ENCODE data around the gene FTO.

FTO gene

GRCh38 chr16:53753431-53753830 is 49.5 kb downstream of the FTO start:
- H3K27ac ChIP-seq, result no peak overlapping the region

DNA sequence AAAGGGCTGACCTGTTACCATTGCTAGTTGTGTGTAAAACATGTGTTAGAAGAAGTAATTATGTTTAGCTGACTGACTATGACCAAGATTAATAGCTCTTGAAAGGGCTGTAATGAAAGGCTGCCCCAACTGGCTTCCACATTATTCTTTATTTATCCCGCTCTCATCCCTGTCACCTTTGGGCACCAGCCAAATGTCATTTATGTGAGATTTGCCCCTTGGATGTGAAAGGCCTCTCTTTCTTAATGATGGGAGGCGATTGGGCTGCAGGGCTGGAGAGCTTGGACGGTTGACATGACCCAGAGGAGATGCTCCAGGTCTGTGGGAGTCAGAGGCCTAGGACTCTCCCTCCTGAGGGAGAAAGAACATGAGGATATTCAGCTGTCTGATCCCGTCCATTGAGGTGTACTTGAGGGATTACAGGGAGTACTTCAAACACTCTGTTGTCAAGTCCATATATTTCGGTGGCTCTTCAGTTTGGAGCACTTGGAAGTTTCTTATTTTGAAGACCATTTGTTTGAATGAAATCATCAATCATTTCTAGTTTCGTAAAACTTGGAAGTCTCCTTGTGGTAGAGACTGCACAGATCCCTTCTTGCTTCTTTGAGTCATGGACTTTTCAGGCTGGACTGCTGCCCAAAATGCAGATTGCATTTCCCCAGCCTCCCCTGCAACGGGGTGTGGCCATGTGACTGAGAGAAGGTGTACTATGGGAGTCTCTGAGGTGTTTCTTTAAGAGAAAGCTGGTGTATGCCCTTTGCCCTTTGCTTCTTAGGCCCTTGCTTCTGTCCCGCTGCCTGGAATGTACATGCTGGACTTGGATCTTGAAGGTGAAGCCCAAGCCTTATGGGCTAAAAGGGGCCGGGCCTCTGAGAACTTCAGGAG is 51.3 kb downstream of the FTO start:
- no peak overlapping the region for H3K27ac ChIP-seq
- TF ChIP-seq, protein P1, sequence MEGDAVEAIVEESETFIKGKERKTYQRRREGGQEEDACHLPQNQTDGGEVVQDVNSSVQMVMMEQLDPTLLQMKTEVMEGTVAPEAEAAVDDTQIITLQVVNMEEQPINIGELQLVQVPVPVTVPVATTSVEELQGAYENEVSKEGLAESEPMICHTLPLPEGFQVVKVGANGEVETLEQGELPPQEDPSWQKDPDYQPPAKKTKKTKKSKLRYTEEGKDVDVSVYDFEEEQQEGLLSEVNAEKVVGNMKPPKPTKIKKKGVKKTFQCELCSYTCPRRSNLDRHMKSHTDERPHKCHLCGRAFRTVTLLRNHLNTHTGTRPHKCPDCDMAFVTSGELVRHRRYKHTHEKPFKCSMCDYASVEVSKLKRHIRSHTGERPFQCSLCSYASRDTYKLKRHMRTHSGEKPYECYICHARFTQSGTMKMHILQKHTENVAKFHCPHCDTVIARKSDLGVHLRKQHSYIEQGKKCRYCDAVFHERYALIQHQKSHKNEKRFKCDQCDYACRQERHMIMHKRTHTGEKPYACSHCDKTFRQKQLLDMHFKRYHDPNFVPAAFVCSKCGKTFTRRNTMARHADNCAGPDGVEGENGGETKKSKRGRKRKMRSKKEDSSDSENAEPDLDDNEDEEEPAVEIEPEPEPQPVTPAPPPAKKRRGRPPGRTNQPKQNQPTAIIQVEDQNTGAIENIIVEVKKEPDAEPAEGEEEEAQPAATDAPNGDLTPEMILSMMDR (conservative IDR thresholded peaks at IDR 0.05), result no peak
- TF ChIP-seq ZFX (IDR thresholded peaks at IDR 0.05), result no peak

More at GRCh38 chr16:53753431-53753830, 49.5 kb downstream of the FTO start:
- TF ChIP-seq ZFX (IDR thresholded peaks at IDR 0.05), result no peak
- TF ChIP-seq, protein P1 (conservative IDR thresholded peaks at IDR 0.05), result no peak

GRCh38 chr16:53756275-53756996 is 52.5 kb downstream of the FTO start:
- H3K27ac ChIP-seq, result no peak overlapping the region
- TF ChIP-seq ZFX (IDR thresholded peaks at IDR 0.05), result no peak
- TF ChIP-seq, protein P1 (conservative IDR thresholded peaks at IDR 0.05), result no peak

DNA sequence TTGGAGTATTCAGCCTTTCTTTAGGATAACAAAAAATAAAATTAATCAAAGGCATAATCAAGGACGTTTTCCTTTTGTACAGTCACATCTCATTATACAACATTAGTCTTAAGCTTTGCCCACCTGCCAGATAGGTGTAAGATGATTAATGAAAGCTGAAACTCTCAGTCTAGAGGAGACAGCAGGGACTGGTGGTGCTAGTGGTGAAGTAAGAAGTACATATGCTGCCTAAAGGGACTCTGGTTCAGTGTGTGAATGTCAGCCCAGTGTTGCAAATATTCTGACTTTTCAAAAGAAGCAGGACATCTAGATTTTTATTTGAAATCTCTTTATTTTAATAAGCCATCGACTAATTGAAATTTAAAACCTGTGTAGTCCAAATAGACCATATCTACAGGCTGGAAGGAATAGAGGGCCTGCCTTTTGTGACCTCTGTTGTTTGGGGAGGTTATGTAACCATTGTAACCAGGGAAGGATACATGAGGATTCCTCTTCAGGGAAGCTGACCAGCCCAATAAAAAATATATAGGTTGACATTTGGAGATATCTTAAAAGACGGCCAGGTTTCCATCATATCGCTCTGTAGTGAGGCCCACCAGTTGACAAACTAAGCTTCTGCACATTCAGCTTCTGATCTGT is 54.1 kb downstream of the FTO start:
- TF ChIP-seq ZFX (IDR thresholded peaks at IDR 0.05), result no peak
- TF ChIP-seq, protein P1 (conservative IDR thresholded peaks at IDR 0.05), result no peak
- H3K27ac ChIP-seq, result no peak overlapping the region

- no peak overlapping the region for H3K27ac ChIP-seq
- TF ChIP-seq, protein P1 (conservative IDR thresholded peaks at IDR 0.05), result no peak
- no peak for TF ChIP-seq ZFX (IDR thresholded peaks at IDR 0.05)
Measured at GRCh38 chr16:53761962-53762703, 58.2 kb downstream of the FTO start.

GRCh38 chr16:53766304-53767016 is 62.5 kb downstream of the FTO start:
- no peak overlapping the region for H3K27ac ChIP-seq
- TF ChIP-seq ZFX (IDR thresholded peaks at IDR 0.05), result no peak
- TF ChIP-seq, protein P1 (conservative IDR thresholded peaks at IDR 0.05), result no peak
